Activated CD8-positive, alpha-beta T cell treated with anti-CD3 and anti-CD28 coated beads, Interleukin-2, amount 10 ng/mL, durations not matched to agents 7 days and 5 days (primary cell): ENCODE measurements around the gene CECR2. TPM values are rescaled to one million over a fixed set of nuclear protein-coding genes. Genes with fewer than 3 reads are reported as not detected.

Experiments
- ATAC-seq: fragments of 150-1000 bp; cut with Tn5 transposase; one replicate; pipeline ENCODE4 v1.10.0; 2021; ENCODE audit warnings: moderate library complexity
- CTCF ChIA-PET: fragments of 350-600 bp; sonication (Branson Sonifier 250); formaldehyde crosslinking; loops from one replicate; lab custom pipeline; 2021; ENCODE audit warnings: antibody characterized with exemption; lab: Charles Lee
- POLR2A ChIA-PET: fragments of 350-600 bp; sonication (Branson Sonifier 250); formaldehyde crosslinking; loops from one replicate; lab custom pipeline; 2021; ENCODE audit warnings: antibody characterized with exemption; lab: Charles Lee
- DNase-seq: peaks from one replicate; pipeline ENCODE4 v3.0.0-alpha.2; 2020
- H3K27ac Mint-ChIP-seq: one replicate; pipeline ENCODE4 v1.8.0; 2021; ENCODE audit warnings: mild to moderate bottlenecking, mixed read lengths
- H3K27me3 Mint-ChIP-seq: one replicate; pipeline ENCODE4 v1.8.0; 2021; ENCODE audit warnings: low read depth, mixed read lengths
- H3K36me3 Mint-ChIP-seq: one replicate; pipeline ENCODE4 v1.8.0; 2021; ENCODE audit warnings: low read depth, mixed read lengths
- H3K4me1 Mint-ChIP-seq: one replicate; pipeline ENCODE4 v1.8.0; 2021; ENCODE audit warnings: low read depth, mixed read lengths
- H3K4me3 Mint-ChIP-seq: one replicate; pipeline ENCODE4 v1.8.0; 2021; ENCODE audit warnings: mild to moderate bottlenecking, mixed read lengths
- H3K9me3 Mint-ChIP-seq: one replicate; pipeline ENCODE4 v1.8.0; 2022; ENCODE audit warnings: mixed read lengths; ENCODE audit not compliant: insufficient read depth
- total RNA-seq, 2 experiments: library from RNA; stranded (reverse); gene quantifications; one replicate each; pipeline ENCODE4 v1.2.3, GENCODE V29; 2021

Gene CECR2
- total RNA-seq, 2 experiments from 2014 or later = not detected

- ChIA-PET CTCF (interaction anchor here (1.1 to 1.4 kb wide), 2 partner anchors 21 to 366 kb away, joined by 3 to 5 read pairs; no protein-coding TSS in a partner anchor), POLR2A (no interaction called here)
- H3K9me3 Mint-ChIP-seq = no peaks in the 10 kb centered on the region
- peaks cover 6% of the 10 kb centered on the region for H3K27me3 Mint-ChIP-seq
- H3K4me3 Mint-ChIP-seq = no peak overlapping the region
- DNase-seq (no peak), ATAC-seq (no peak)
- no peaks in the 10 kb centered on the region for H3K36me3 Mint-ChIP-seq
- H3K4me1 Mint-ChIP-seq = no peaks in the 10 kb centered on the region
- no peak overlapping the region for H3K27ac Mint-ChIP-seq
Observed at GRCh38 chr22:17537155-17537554, 167.9 kb downstream of the CECR2 start.

GRCh38 chr22:17540481-17540880, 171.2 kb downstream of the CECR2 start:
- Mint-ChIP-seq H3K4me3 (no peak overlapping the region), H3K36me3 (no peaks in the 10 kb centered on the region), H3K27ac (no peak overlapping the region), H3K4me1 (no peaks in the 10 kb centered on the region), H3K27me3 (peaks cover 6% of the 10 kb centered on the region), H3K9me3 (no peaks in the 10 kb centered on the region)
- CTCF ChIA-PET = no interaction called here
- POLR2A ChIA-PET = no interaction called here
- no peak for ATAC-seq
- DNase-seq = no peak

GRCh38 chr22:17541476-17541875, 172.2 kb downstream of the CECR2 start:
- Mint-ChIP-seq H3K4me3 (no peak overlapping the region), H3K36me3 (no peaks in the 10 kb centered on the region), H3K27me3 (peaks cover 6% of the 10 kb centered on the region), H3K4me1 (no peaks in the 10 kb centered on the region), H3K9me3 (no peaks in the 10 kb centered on the region), H3K27ac (no peak overlapping the region)
- ATAC-seq (no peak), DNase-seq (no peak)
- CTCF ChIA-PET = no interaction called here
- POLR2A ChIA-PET = no interaction called here

GRCh38 chr22:17542452-17542851, 173.2 kb downstream of the CECR2 start:
- H3K36me3 Mint-ChIP-seq = no peaks in the 10 kb centered on the region
- no peaks in the 10 kb centered on the region for H3K9me3 Mint-ChIP-seq
- peaks cover 2% of the 10 kb centered on the region for H3K27me3 Mint-ChIP-seq
- ATAC-seq = no peak
- no peak overlapping the region for H3K4me3 Mint-ChIP-seq
- no peak for DNase-seq
- H3K4me1 Mint-ChIP-seq = no peaks in the 10 kb centered on the region
- CTCF ChIA-PET = no interaction called here
- POLR2A ChIA-PET = interaction anchor here (0.7 kb wide), 1 partner anchor 361 kb away, joined by 3 read pairs; no protein-coding TSS in a partner anchor
- H3K27ac Mint-ChIP-seq = no peak overlapping the region

GRCh38 chr22:17548010-17548755, 178.9 kb downstream of the CECR2 start:
- CTCF ChIA-PET = no interaction called here
- Mint-ChIP-seq H3K4me3 (no peak overlapping the region), H3K4me1 (no peaks in the 10 kb centered on the region), H3K27me3 (peaks cover 2% of the 10 kb centered on the region), H3K27ac (no peak overlapping the region), H3K9me3 (no peaks in the 10 kb centered on the region), H3K36me3 (no peaks in the 10 kb centered on the region)
- POLR2A ChIA-PET = no interaction called here
- no peak for ATAC-seq
- DNase-seq = no peak

GRCh38 chr22:17548756-17549035, 179.4 kb downstream of the CECR2 start:
- peaks cover 2% of the 10 kb centered on the region for H3K27me3 Mint-ChIP-seq
- ChIA-PET POLR2A (no interaction called here), CTCF (no interaction called here)
- H3K4me3 Mint-ChIP-seq = no peak overlapping the region
- no peaks in the 10 kb centered on the region for H3K36me3 Mint-ChIP-seq
- no peak overlapping the region for H3K27ac Mint-ChIP-seq
- ATAC-seq = no peak
- H3K9me3 Mint-ChIP-seq = no peaks in the 10 kb centered on the region
- H3K4me1 Mint-ChIP-seq = no peaks in the 10 kb centered on the region
- DNase-seq = no peak

- ATAC-seq = no peak
Observed at GRCh38 chr22:17549183-17549582, 179.9 kb downstream of the CECR2 start.

GRCh38 chr22:17549655-17550054, 180.4 kb downstream of the CECR2 start:
- DNase-seq (no peak), ATAC-seq (no peak)
- no peaks in the 10 kb centered on the region for H3K4me1 Mint-ChIP-seq
- H3K27me3 Mint-ChIP-seq = peaks cover 2% of the 10 kb centered on the region
- H3K27ac Mint-ChIP-seq = no peak overlapping the region
- ChIA-PET CTCF (no interaction called here), POLR2A (no interaction called here)
- H3K4me3 Mint-ChIP-seq = no peak overlapping the region
- no peaks in the 10 kb centered on the region for H3K9me3 Mint-ChIP-seq
- no peaks in the 10 kb centered on the region for H3K36me3 Mint-ChIP-seq

More at GRCh38 chr22:17549183-17549582, 179.9 kb downstream of the CECR2 start:
- Mint-ChIP-seq H3K4me1 (no peaks in the 10 kb centered on the region), H3K36me3 (no peaks in the 10 kb centered on the region), H3K27ac (no peak overlapping the region), H3K4me3 (no peak overlapping the region), H3K9me3 (no peaks in the 10 kb centered on the region), H3K27me3 (peaks cover 2% of the 10 kb centered on the region)
- ChIA-PET POLR2A (no interaction called here), CTCF (no interaction called here)
- no peak for DNase-seq

GRCh38 chr22:17552737-17553136, 183.5 kb downstream of the CECR2 start:
- ChIA-PET POLR2A (no interaction called here), CTCF (interaction anchor here (1.0 to 1.2 kb wide), 2 partner anchors 232 to 523 kb away, joined by 4 read pairs; no protein-coding TSS in a partner anchor)
- Mint-ChIP-seq H3K36me3 (no peaks in the 10 kb centered on the region), H3K9me3 (no peaks in the 10 kb centered on the region), H3K27me3 (peaks cover 2% of the 10 kb centered on the region), H3K27ac (no peak overlapping the region), H3K4me3 (no peak overlapping the region), H3K4me1 (no peaks in the 10 kb centered on the region)
- ATAC-seq (no peak), DNase-seq (no peak)

- no peaks in the 10 kb centered on the region for H3K36me3 Mint-ChIP-seq
- H3K9me3 Mint-ChIP-seq = no peaks in the 10 kb centered on the region
- DNase-seq = no peak
- H3K4me1 Mint-ChIP-seq = no peaks in the 10 kb centered on the region
- no peak overlapping the region for H3K27ac Mint-ChIP-seq
- ChIA-PET CTCF (no interaction called here), POLR2A (no interaction called here)
- no peak overlapping the region for H3K4me3 Mint-ChIP-seq
- no peak for ATAC-seq
- peaks cover 2% of the 10 kb centered on the region for H3K27me3 Mint-ChIP-seq
Observed at GRCh38 chr22:17554814-17555213, 185.6 kb downstream of the CECR2 start.

- H3K9me3 Mint-ChIP-seq = no peaks in the 10 kb centered on the region
- H3K4me3 Mint-ChIP-seq = no peak overlapping the region
- ChIA-PET CTCF (interaction anchor here (1.0 to 1.3 kb wide), 2 partner anchors 175 to 226 kb away, joined by 4 to 6 read pairs; no protein-coding TSS in a partner anchor), POLR2A (no interaction called here)
- no peak overlapping the region for H3K27ac Mint-ChIP-seq
- no peak for DNase-seq
- no peak for ATAC-seq
- H3K36me3 Mint-ChIP-seq = no peaks in the 10 kb centered on the region
- H3K27me3 Mint-ChIP-seq = peaks cover 2% of the 10 kb centered on the region
- H3K4me1 Mint-ChIP-seq = no peaks in the 10 kb centered on the region
Observed at GRCh38 chr22:17559188-17559587, 189.9 kb downstream of the CECR2 start.

GRCh38 chr22:17562906-17563870, 193.9 kb downstream of the CECR2 start, which contains the start of gene SLC25A18:
TSS of gene SLC25A18 (plus strand) at chr22:17563498. CDS start at chr22:17579945, 16,447 bp downstream.
- H3K9me3 Mint-ChIP-seq = no peaks in the 10 kb centered on the region
- H3K27ac Mint-ChIP-seq = no peak within 1 kb of the TSS
- no peaks in the 10 kb centered on the region for H3K4me1 Mint-ChIP-seq
- H3K27me3 Mint-ChIP-seq = peaks cover 2% of the 10 kb centered on the region
- ChIA-PET CTCF (no interaction called here), POLR2A (no interaction called here)
- ATAC-seq = no peak
- H3K36me3 Mint-ChIP-seq = no peaks in the 10 kb centered on the region
- no peak within 1 kb of the TSS for H3K4me3 Mint-ChIP-seq
- no peak for DNase-seq
